CD4-positive, alpha-beta T cell treated with Interleukin-4 for 4 hours (primary cell): ENCODE results near the gene KLRG1.

ENCODE experiments used
- DNase-seq: peaks from one replicate; pipeline ENCODE4 v3.0.0-alpha.2; 2020

The KLRG1 gene

DNA sequence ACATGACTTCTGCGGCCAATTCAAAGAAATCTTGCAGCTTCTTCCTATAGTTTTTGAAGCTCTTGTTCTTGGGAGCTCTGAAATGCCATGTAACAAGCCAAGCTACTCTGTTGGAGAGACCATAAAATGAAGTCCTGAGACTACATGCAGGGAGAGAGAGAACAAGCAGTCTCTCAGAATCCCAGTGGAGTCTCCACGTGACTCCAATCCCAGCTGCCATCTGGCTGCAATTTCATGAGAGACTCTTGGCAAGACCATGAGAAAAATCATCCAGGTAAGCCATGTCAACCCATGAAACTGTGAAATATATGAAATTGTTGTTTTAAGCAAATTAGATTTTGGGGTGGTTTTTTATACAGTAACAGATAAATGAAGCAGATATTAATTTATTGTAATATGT, 54.4 kb downstream of the KLRG1 start:
- no peak for DNase-seq

DNA sequence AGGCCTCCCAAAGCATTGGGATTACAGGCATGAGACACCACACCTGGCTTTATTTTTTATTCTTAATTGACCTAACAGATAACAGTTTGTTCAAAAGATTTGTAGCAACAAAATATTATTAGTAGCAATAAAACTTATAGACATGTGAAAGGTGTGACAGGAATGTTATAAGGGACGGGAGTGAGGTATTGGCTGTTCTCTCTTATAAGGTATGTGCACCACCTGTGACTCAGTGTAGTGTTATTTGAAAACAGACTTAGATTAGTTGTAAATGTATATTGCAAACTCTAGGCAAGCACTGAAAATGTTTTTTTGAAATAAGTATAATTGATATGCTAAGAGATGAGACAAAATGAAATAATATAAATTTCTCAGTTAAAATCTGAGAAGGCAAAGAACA, 57.8 kb downstream of the KLRG1 start:
- DNase-seq, result no peak

DNA sequence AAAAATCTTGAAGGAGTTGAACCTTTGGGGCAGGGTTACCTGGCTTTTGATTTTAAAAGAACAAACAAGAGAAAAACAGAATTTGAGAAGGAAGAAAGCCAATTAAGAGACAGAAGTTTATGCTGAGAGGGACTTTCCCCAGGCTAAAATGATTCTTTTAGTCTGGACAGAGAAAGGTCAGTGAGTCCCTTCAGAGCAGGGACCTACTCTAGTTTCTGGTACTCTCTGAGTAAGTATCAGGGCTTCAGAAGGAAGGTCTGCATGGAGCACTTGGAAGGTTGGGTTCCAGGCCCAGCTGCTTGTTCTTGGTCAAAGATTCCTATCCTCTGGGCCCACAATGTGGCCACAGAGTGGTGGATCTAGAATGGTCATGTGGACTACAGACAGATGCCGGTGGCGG, 59.6 kb downstream of the KLRG1 start:
- DNase-seq, result no peak

DNA sequence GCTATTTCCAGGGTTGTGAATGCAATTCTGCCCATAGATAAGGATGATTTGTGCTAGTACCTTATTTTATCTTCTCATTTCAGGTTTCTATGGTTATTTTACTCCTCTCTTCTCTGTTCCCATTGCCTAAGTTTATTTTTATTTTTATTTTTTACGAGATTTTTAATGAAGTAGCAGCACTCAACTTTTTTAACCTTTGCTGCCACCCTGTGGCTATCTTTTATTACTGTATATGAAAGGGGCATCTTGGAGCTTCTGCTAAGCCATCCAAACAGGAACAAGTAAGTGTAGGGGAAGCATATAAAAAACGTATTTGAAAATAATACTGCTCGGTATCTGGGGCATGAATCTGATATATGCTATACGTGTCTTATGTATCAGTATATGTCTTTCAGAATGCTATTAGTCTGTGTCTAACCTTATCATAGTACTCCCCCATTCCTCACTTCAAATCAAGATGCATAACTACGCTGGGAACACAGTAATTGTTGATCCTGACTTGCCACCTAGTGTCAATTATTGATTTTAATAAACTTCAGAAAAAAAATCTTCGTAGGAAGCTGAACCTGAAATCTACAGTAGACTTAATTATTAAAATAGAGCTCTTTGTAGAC, 60.3 kb downstream of the KLRG1 start:
- DNase-seq, result peak; percentile 66

DNA sequence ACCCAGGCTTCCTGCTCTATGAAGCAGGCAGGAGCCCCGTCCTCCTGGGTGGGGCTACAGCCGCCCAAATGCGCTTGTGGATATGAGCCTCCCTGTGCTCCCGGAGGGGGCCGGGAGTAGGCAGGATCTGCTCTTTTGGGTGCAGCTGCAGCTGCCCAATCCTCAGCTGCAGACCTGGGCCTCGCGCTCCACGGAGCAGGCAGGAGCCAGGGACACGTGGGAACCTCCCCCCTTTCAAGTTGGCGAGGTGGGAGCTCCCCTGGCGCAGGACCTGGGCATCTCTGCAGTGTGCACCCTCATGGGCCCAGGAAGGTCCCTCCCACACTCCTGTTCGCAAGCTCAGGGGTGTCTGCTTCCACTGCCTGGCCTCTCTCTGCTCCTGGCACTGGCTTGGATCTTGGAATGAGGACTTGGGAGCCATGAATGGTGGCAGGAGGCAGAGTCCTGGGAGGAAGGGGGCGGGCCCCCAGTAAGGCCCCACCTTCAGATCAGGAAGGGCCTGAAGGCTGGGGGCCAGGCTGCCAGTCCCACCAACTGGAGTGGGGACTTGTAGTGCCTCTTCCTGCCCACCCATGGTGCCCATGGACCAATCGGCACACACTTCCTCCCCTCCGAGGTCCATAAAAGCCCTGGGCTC, 61.3 kb downstream of the KLRG1 start:
- no peak for DNase-seq

DNA sequence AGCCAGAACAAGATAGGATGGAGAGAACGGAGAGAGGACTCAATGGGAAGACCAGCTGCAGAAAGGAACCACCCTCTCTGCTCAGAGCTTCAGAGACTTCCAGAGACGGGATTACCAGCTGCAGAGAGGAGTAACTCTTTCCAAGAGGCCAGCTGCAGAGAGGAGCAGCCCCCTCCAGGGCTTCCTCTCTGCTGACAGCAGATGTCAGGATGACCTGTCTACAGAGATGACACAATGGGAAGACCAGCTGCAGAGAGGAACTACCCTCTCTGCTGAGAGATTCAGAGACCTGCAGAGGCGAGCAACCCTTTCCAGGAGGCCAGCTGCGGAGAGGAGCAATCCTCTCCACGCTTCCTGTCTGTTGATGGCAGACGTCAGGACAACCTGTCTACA, 61.8 kb downstream of the KLRG1 start:
- no peak for DNase-seq

DNA sequence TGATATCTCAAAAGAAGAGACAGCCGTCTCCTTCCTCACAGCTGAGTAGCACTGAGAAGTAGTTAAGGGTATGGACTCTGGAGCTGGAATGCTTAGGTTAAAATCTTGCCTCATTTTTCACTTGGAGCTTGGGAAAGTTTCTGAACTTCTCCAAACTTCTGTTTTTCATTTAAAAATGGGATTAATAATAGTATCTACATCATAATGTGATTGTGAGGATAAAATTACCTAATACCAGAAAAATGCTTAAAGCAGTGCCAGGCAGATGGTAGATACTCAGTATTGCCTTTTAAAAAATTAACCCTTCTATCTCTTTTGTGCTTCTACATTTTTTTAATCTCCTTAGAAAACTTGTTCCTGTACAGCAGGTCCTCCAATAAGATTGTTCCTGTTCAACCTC, 63.3 kb downstream of the KLRG1 start:
- DNase-seq, result no peak
